Measurements from ENCODE around the gene LOC101059915.
A peak's percentile ranks its signal among the peaks of the same experiment; 100 is the strongest.
"Not testable (repeated sequence)": the region's sequence is repeated elsewhere in the genome, so short reads cannot be mapped to it uniquely, and the experiment has no call there.

The LOC101059915 gene

GRCh38 chrX:71638409-71638808 lies 28.9 kb upstream of the LOC101059915 start:
- no peak for DNase-seq
- no peaks in the 10 kb centered on the region for H3K36me3 ChIP-seq (ENCODE audit: control insufficient read depth, insufficient read depth, low read length)
- H3K4me3 ChIP-seq (ENCODE audit: insufficient read depth, low read depth, low read length, poor library complexity, severe bottlenecking): no peak overlapping the region
- H3K27me3 ChIP-seq (replicated peaks; ENCODE audit: control insufficient read depth, insufficient read depth, low read length, poor library complexity, severe bottlenecking): no peaks in the 10 kb centered on the region
- H3K27ac ChIP-seq (ENCODE audit: insufficient read depth, low read length, poor library complexity, severe bottlenecking): no peak overlapping the region
- no peaks in the 10 kb centered on the region for H3K9me3 ChIP-seq (ENCODE audit: control insufficient read depth, low read length)
- peaks cover 19% of the 10 kb centered on the region for H3K4me1 ChIP-seq (ENCODE audit: control insufficient read depth, insufficient read depth, low read length, poor library complexity, severe bottlenecking)

DNA sequence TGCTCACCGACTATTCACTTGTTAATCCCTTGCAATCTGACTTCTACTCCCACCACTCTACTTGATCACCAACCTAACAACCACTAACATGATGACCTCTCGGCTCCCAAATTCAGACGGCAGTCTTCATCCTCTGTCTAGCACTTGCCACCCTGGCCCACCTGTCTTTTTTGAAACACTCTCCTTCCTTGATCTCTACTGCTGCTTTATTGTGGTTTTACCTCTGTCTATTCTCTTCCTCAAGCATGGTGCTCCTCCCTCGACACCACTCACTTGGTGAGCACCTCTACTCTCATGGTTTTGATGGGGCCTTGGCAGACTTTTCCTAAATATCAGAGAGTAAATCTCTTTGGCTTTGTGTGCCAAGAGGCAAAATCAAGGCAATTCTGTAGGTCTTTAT lies 27.3 kb upstream of the LOC101059915 start:
- H3K36me3 ChIP-seq (ENCODE audit: control insufficient read depth, insufficient read depth, low read length): no peaks in the 10 kb centered on the region
- H3K27me3 ChIP-seq (replicated peaks; ENCODE audit: control insufficient read depth, insufficient read depth, low read length, poor library complexity, severe bottlenecking): no peaks in the 10 kb centered on the region
- DNase-seq: no peak
- no peak overlapping the region for H3K4me3 ChIP-seq (ENCODE audit: insufficient read depth, low read depth, low read length, poor library complexity, severe bottlenecking)
- H3K27ac ChIP-seq (ENCODE audit: insufficient read depth, low read length, poor library complexity, severe bottlenecking): no peak overlapping the region
- no peaks in the 10 kb centered on the region for H3K9me3 ChIP-seq (ENCODE audit: control insufficient read depth, low read length)
- H3K4me1 ChIP-seq (ENCODE audit: control insufficient read depth, insufficient read depth, low read length, poor library complexity, severe bottlenecking): peaks cover 19% of the 10 kb centered on the region

DNA sequence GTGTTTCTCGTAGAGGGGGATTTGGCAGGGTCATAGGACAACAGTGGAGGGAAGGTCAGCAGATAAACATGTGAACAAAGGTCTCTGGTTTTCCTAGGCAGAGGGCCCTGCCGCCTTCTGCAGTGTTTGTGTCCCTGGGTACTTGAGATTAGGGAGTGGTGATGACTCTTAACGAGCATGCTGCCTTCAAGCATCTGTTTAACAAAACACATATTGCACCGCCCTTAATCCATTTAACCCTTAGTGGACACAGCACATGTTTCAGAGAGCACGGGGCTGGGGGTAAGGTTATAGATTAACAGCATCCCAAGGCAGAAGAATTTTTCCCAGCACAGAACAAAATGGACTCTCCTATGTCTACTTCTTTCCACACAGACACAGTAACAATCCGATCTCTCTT lies 22.9 kb upstream of the LOC101059915 start:
- H3K4me1 ChIP-seq (ENCODE audit: control insufficient read depth, insufficient read depth, low read length, poor library complexity, severe bottlenecking); DNase-seq; H3K27ac ChIP-seq (ENCODE audit: insufficient read depth, low read length, poor library complexity, severe bottlenecking); H3K4me3 ChIP-seq (ENCODE audit: insufficient read depth, low read depth, low read length, poor library complexity, severe bottlenecking); H3K27me3 ChIP-seq (replicated peaks; ENCODE audit: control insufficient read depth, insufficient read depth, low read length, poor library complexity, severe bottlenecking); H3K9me3 ChIP-seq (ENCODE audit: control insufficient read depth, low read length); H3K36me3 ChIP-seq (ENCODE audit: control insufficient read depth, insufficient read depth, low read length): not testable (repeated sequence)

DNA sequence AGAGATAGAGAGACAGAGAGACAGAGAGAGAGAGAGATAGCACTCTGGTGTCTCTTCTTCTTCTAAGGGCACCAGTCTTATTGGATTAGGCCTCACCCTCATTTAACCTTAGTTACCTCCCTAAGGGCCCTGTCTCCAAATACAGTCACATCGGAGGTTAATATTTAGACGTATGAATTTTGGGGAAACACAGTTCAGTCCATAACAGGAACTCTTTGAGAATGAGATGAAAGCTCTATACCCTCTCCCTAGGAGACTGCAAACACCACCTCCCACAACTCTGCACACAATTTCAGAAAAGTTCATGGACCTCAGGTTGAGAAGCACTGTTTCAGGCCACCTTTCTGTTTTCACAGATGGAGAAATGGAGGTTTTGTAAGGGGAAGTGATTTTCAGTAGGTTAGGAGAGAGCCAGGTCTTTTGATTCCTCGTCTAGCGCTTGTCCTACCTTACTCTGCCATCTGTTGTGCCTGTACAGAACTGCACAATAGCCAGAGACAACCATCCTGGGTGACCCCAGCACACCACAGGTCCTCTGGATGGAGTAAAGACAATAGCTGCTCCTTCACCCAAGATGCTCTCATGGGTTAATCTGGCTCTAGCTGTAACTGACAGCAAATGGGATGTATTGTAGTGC lies 16.9 kb upstream of the LOC101059915 start:
- DNase-seq: no peak
- Histone ChIP-seq H3K4me3 (ENCODE audit: insufficient read depth, low read depth, low read length, poor library complexity, severe bottlenecking) (no peak overlapping the region), H3K9me3 (ENCODE audit: control insufficient read depth, low read length) (no peaks in the 10 kb centered on the region), H3K4me1 (ENCODE audit: control insufficient read depth, insufficient read depth, low read length, poor library complexity, severe bottlenecking) (no peaks in the 10 kb centered on the region), H3K27me3 (replicated peaks; ENCODE audit: control insufficient read depth, insufficient read depth, low read length, poor library complexity, severe bottlenecking) (no peaks in the 10 kb centered on the region), H3K36me3 (ENCODE audit: control insufficient read depth, insufficient read depth, low read length) (no peaks in the 10 kb centered on the region), H3K27ac (ENCODE audit: insufficient read depth, low read length, poor library complexity, severe bottlenecking) (no peak overlapping the region)

DNA sequence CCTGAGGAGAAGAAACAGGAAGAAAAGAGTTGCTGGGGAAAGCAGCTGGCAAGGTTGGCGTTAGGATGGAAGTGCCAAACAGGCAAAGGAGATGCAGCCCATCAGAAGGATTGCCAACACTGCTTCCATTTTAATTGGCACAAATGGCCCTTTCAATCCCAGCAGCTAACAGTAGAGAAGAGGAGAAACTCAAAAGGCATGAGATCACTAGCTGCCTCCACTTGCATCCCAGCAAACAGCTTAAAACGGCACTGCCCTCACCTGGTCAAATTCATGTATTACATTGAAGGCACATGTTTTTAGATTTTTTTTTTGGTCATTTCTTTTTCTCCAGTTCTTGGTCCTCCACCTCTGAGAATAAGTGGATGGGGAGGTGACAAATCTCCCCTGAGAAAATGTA lies 14.9 kb upstream of the LOC101059915 start:
- H3K36me3 ChIP-seq (ENCODE audit: control insufficient read depth, insufficient read depth, low read length): no peaks in the 10 kb centered on the region
- no peaks in the 10 kb centered on the region for H3K9me3 ChIP-seq (ENCODE audit: control insufficient read depth, low read length)
- no peaks in the 10 kb centered on the region for H3K27me3 ChIP-seq (replicated peaks; ENCODE audit: control insufficient read depth, insufficient read depth, low read length, poor library complexity, severe bottlenecking)
- no peak overlapping the region for H3K4me3 ChIP-seq (ENCODE audit: insufficient read depth, low read depth, low read length, poor library complexity, severe bottlenecking)
- H3K4me1 ChIP-seq (ENCODE audit: control insufficient read depth, insufficient read depth, low read length, poor library complexity, severe bottlenecking): no peaks in the 10 kb centered on the region
- no peak overlapping the region for H3K27ac ChIP-seq (ENCODE audit: insufficient read depth, low read length, poor library complexity, severe bottlenecking)
- DNase-seq: peak; percentile 15 to 31 (median 24)

DNA sequence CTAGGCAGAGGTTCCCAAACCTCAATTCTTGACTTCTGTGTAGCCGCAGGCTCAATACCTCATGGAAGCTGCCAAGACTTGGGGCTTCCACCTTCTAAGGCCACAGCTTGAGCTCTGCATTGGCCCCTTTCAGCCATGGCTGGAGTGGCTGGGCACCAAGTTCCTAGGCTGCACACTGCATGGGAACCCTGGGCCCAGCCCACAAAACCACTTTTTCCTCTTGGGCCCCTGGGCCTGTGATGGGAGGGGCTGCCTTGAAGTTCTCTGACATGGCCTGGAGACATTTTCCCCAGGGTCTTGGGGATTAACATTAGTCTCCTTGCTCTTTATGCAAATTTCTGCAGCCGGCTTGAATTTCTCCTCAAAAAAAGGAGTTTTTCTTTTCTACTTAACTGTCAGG lies 14.0 kb upstream of the LOC101059915 start:
- H3K27ac ChIP-seq (ENCODE audit: insufficient read depth, low read length, poor library complexity, severe bottlenecking): no peak overlapping the region
- no peaks in the 10 kb centered on the region for H3K36me3 ChIP-seq (ENCODE audit: control insufficient read depth, insufficient read depth, low read length)
- H3K4me1 ChIP-seq (ENCODE audit: control insufficient read depth, insufficient read depth, low read length, poor library complexity, severe bottlenecking): no peaks in the 10 kb centered on the region
- no peaks in the 10 kb centered on the region for H3K27me3 ChIP-seq (replicated peaks; ENCODE audit: control insufficient read depth, insufficient read depth, low read length, poor library complexity, severe bottlenecking)
- no peaks in the 10 kb centered on the region for H3K9me3 ChIP-seq (ENCODE audit: control insufficient read depth, low read length)
- no peak overlapping the region for H3K4me3 ChIP-seq (ENCODE audit: insufficient read depth, low read depth, low read length, poor library complexity, severe bottlenecking)
- no peak for DNase-seq

DNA sequence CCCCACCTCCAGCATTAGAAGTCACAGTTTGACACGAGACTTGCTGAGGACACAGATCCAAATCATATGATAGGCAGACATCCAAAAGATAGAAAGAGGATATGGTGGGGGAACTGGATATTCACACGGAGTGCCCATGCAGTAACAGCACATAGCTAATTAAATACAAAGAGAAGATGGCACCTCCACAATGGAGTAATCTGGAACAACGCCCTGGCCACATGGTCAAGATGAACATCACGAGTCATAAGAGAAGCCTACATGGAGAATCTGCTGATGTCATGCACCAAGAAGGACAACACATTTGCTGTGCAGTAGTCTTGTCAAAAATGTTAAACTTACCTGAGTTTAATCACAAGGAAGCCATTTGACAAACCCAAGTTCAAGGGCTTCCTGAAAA lies 10.1 kb upstream of the LOC101059915 start:
- Histone ChIP-seq H3K27ac (ENCODE audit: insufficient read depth, low read length, poor library complexity, severe bottlenecking) (no peak overlapping the region), H3K9me3 (ENCODE audit: control insufficient read depth, low read length) (no peaks in the 10 kb centered on the region), H3K4me1 (ENCODE audit: control insufficient read depth, insufficient read depth, low read length, poor library complexity, severe bottlenecking) (peaks cover under 1% of the 10 kb centered on the region), H3K36me3 (ENCODE audit: control insufficient read depth, insufficient read depth, low read length) (no peaks in the 10 kb centered on the region), H3K27me3 (replicated peaks; ENCODE audit: control insufficient read depth, insufficient read depth, low read length, poor library complexity, severe bottlenecking) (no peaks in the 10 kb centered on the region), H3K4me3 (ENCODE audit: insufficient read depth, low read depth, low read length, poor library complexity, severe bottlenecking) (no peak overlapping the region)
- no peak for DNase-seq

- H3K9me3 ChIP-seq (ENCODE audit: control insufficient read depth, low read length): no peaks in the 10 kb centered on the region
- no peak overlapping the region for H3K4me3 ChIP-seq (ENCODE audit: insufficient read depth, low read depth, low read length, poor library complexity, severe bottlenecking)
- DNase-seq: no peak
- no peaks in the 10 kb centered on the region for H3K36me3 ChIP-seq (ENCODE audit: control insufficient read depth, insufficient read depth, low read length)
- H3K4me1 ChIP-seq (ENCODE audit: control insufficient read depth, insufficient read depth, low read length, poor library complexity, severe bottlenecking): peaks cover 9% of the 10 kb centered on the region
- no peaks in the 10 kb centered on the region for H3K27me3 ChIP-seq (replicated peaks; ENCODE audit: control insufficient read depth, insufficient read depth, low read length, poor library complexity, severe bottlenecking)
- H3K27ac ChIP-seq (ENCODE audit: insufficient read depth, low read length, poor library complexity, severe bottlenecking): no peak overlapping the region
These were observed 8.0 kb upstream of the LOC101059915 start for GRCh38 chrX:71659342-71659741.

- Histone ChIP-seq H3K9me3 (ENCODE audit: control insufficient read depth, low read length) (no peaks in the 10 kb centered on the region), H3K27ac (ENCODE audit: insufficient read depth, low read length, poor library complexity, severe bottlenecking) (no peak overlapping the region), H3K27me3 (replicated peaks; ENCODE audit: control insufficient read depth, insufficient read depth, low read length, poor library complexity, severe bottlenecking) (no peaks in the 10 kb centered on the region), H3K36me3 (ENCODE audit: control insufficient read depth, insufficient read depth, low read length) (no peaks in the 10 kb centered on the region), H3K4me1 (ENCODE audit: control insufficient read depth, insufficient read depth, low read length, poor library complexity, severe bottlenecking) (peaks cover 9% of the 10 kb centered on the region), H3K4me3 (ENCODE audit: insufficient read depth, low read depth, low read length, poor library complexity, severe bottlenecking) (no peak overlapping the region)
- no peak for DNase-seq
These were observed 7.4 kb upstream of the LOC101059915 start for GRCh38 chrX:71659959-71660358.

DNA sequence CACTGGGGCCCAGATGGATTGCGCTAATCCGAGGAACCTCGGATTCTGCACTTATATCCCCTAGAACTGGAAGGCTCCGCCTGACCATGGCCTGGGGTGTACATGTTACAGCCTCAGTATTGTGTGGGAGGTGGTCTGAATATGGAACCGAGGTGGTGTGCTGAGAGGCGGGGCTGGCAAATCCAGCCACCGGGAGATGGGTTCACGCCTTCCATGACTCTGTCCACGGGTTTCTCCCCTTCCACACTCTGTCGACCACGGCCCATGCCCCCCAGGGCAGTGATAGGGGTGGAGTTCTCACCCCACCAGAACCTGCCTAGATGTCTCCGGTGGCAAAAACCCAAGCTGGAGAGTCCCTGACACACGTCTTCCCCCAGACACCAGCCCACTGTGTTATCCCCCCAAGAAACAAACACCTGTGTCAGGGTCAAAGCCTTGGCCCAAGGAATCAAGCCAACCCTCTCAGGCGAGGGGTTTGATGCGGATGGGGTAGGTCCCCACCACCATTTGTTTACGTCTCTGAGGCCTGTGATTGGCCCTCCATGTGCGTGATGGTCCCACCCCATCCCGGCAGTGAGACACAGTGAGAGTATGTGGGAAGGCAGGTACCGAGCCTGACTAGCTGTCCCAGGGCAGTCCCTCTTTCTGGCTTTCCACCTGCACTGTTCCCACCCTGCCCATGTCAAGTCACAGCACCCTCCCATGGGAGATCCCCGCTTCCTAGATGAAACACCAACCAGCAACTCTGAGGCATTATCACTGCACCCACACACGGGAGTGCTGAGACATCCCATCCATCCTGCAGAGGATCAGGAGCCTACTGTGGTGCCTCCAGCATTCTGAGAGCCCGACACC lies 6.6 kb upstream of the LOC101059915 start:
- H3K4me3 ChIP-seq (ENCODE audit: insufficient read depth, low read depth, low read length, poor library complexity, severe bottlenecking): no peak overlapping the region
- DNase-seq: no peak
- peaks cover 9% of the 10 kb centered on the region for H3K4me1 ChIP-seq (ENCODE audit: control insufficient read depth, insufficient read depth, low read length, poor library complexity, severe bottlenecking)
- no peaks in the 10 kb centered on the region for H3K36me3 ChIP-seq (ENCODE audit: control insufficient read depth, insufficient read depth, low read length)
- H3K27me3 ChIP-seq (replicated peaks; ENCODE audit: control insufficient read depth, insufficient read depth, low read length, poor library complexity, severe bottlenecking): no peaks in the 10 kb centered on the region
- no peak overlapping the region for H3K27ac ChIP-seq (ENCODE audit: insufficient read depth, low read length, poor library complexity, severe bottlenecking)
- no peaks in the 10 kb centered on the region for H3K9me3 ChIP-seq (ENCODE audit: control insufficient read depth, low read length)

Data from effector memory CD4-positive, alpha-beta T cell (primary cell).